K562 (cell line): ENCODE data around the gene PARD6B. TPM values are rescaled to one million over a fixed set of nuclear protein-coding genes. Genes with fewer than 3 reads are reported as not detected.
"Not testable (repeated sequence)": the region's sequence is repeated elsewhere in the genome, so short reads cannot be mapped to it uniquely, and the experiment has no call there.

ENCODE experiments used
- ATAC-seq: fragments of 200-7000 bp; cut with Tn5 transposase; 3 replicates; pipeline ENCODE4 v1.9.1; 2020; ENCODE audit warnings: moderate library complexity
- BruUV-seq: library from RNA; stranded (reverse); fragments of 400-500 nt; replicated peaks from 2 replicates; lab custom pipeline; 2021; lab: Mats Ljungman, UMichigan
- CTCF ChIA-PET: fragments of 300-600 bp; formaldehyde crosslinking; extraction: SDS; loops from one replicate; lab custom pipeline; 2021; ENCODE audit warnings: low intra/inter-chr PET ratio; lab: Yijun Ruan, JAX
- POLR2A ChIA-PET: fragments of 300-600, 350-650 bp; sonication (Branson Sonifier 250); formaldehyde crosslinking; extraction: SDS; loops from one replicate; lab custom pipeline; 2021; ENCODE audit warnings: antibody characterized with exemption, inconsistent platforms; lab: Yijun Ruan, JAX
- DNase-seq, 4 experiments: peaks; one replicate each; pipeline versions ENCODE4 v3.0.0 to v3.0.0-alpha.2; 2011 to 2018; ENCODE audit warnings: low spot score in 3 of 4, mixed read lengths in 3 of 4; ENCODE audit errors: extremely low read depth in 1 of 4
- FAIRE-seq: peaks from 2 replicates; lab custom pipeline; 2011; peaks lifted over from hg19 to GRCh38; lab: Jason Lieb, UNC
- H2AFZ ChIP-seq: 2 replicates; pipeline ENCODE4 v1.6.0; 2011; ENCODE audit warnings: low read depth, low read length, control low read depth, inconsistent platforms
- H3K27ac ChIP-seq: fragments of 200-600 bp; 3 replicates; pipeline ENCODE4 v1.8.0; 2011; ENCODE audit warnings: low read depth, mild to moderate bottlenecking, control low read depth, inconsistent platforms, low read length, moderate library complexity, mixed read lengths; ENCODE audit errors: extremely low read depth
- H3K27me3 ChIP-seq, 2 experiments: fragments of 300-600 bp in 1 of 2; 2 replicates in 1 of 2; 3 replicates in 1 of 2; pipeline versions ENCODE4 v1.6.0 to v1.8.0; 2011; ENCODE audit warnings: inconsistent platforms in 2 of 2, low read length in 2 of 2, mild to moderate bottlenecking in 1 of 2, mixed read lengths in 1 of 2, moderate library complexity in 1 of 2; ENCODE audit not compliant: control insufficient read depth in 2 of 2, insufficient read depth in 2 of 2
- H3K36me3 ChIP-seq: fragments of 300-600 bp; 3 replicates; pipeline ENCODE4 v1.8.0; 2011; ENCODE audit warnings: mild to moderate bottlenecking, low read length, inconsistent platforms; ENCODE audit not compliant: control insufficient read depth, insufficient read depth
- H3K4me1 ChIP-seq, 2 experiments: fragments of 200-600 bp in 1 of 2; replicated peaks in 1 of 2; 2 replicates in 1 of 2; 3 replicates in 1 of 2; pipeline versions ENCODE4 v1.5.1 to v1.8.0; 2011; ENCODE audit warnings: inconsistent platforms in 2 of 2, low read length in 2 of 2, mild to moderate bottlenecking in 1 of 2, mixed read lengths in 1 of 2, moderate library complexity in 1 of 2; ENCODE audit not compliant: control insufficient read depth in 2 of 2, insufficient read depth in 2 of 2
- H3K4me2 ChIP-seq: 2 replicates; pipeline ENCODE4 v1.6.1; 2011; ENCODE audit warnings: low read length, control low read depth, inconsistent platforms, mixed read lengths; ENCODE audit not compliant: insufficient read depth
- H3K4me3 ChIP-seq: fragments of 200-600 bp; sonication (generic), shearing (Covaris generic); 2 replicates; pipeline ENCODE4 v1.5.1; 2016; ENCODE audit warnings: control low read depth, inconsistent platforms
- H3K79me2 ChIP-seq: fragments of 200-600 bp; 3 replicates; pipeline ENCODE4 v1.8.0; 2011; ENCODE audit warnings: low read length, inconsistent platforms; ENCODE audit not compliant: control insufficient read depth, insufficient read depth
- H3K9ac ChIP-seq, 2 experiments: 2 replicates each; pipeline versions ENCODE4 v1.6.0 to v1.6.1; 2011; ENCODE audit warnings: low read depth in 2 of 2, low read length in 2 of 2, control low read depth in 1 of 2, inconsistent platforms in 1 of 2, mild to moderate bottlenecking in 1 of 2, mixed read lengths in 1 of 2; ENCODE audit not compliant: insufficient read depth in 1 of 2
- H3K9me1 ChIP-seq: one replicate; pipeline ENCODE4 v1.6.0; 2011; ENCODE audit warnings: inconsistent platforms, mild to moderate bottlenecking, low read length, moderate library complexity; ENCODE audit not compliant: control insufficient read depth, insufficient read depth
- H3K9me3 ChIP-seq: replicated peaks from 2 replicates; pipeline ENCODE4 v1.5.1; 2011; ENCODE audit warnings: low read depth, low read length, inconsistent platforms; ENCODE audit not compliant: control insufficient read depth, insufficient read depth
- H4K20me1 ChIP-seq: replicated peaks from 2 replicates; pipeline ENCODE4 v1.6.1; 2011; ENCODE audit warnings: low read length, inconsistent platforms, mixed read lengths; ENCODE audit not compliant: control insufficient read depth, insufficient read depth
- WGBS: fragments of 100-300 bp; shearing (Covaris generic); methylation state at CpG from one replicate; pipeline ENCODE4 v1.1.6; 2016; ENCODE audit warnings: low coverage, mixed read lengths; ENCODE audit not compliant: insufficient coverage; ENCODE audit errors: missing lambda C conversion rate; 5-methylcytosine and 5-hydroxymethylcytosine counted together
- in situ Hi-C: fragments of 300-500 bp; cut with MboI; formaldehyde crosslinking; loops from 4 replicates; pipeline ENCODE4 v1.15.0; 2018; ENCODE audit warnings: inconsistent platforms, mixed read lengths
- intact Hi-C: fragments of 100-400 bp; cut with micrococcal nuclease; formaldehyde crosslinking; loops from 2 replicates; pipeline ENCODE4 v1.14.2; 2022
- polyA plus RNA-seq, 8 experiments: library from polyadenylated mRNA; depleted of rRNA in 4 of 8; stranded (reverse) in 5 of 8; unstranded in 3 of 8; fragments of >200 nt; fragmentation: Nextera tagmentation in 2 of 8; fragmentation: Illumina TruSeq in 1 of 8; extraction: Ambion mirVana in 2 of 8; extraction: Trizol in 1 of 8; gene quantifications; 2 replicates each; pipeline versions ENCODE4 v1.2.1 to v1.2.3, GENCODE V29; 2011 to 2014; ENCODE audit warnings: inconsistent platforms in 1 of 8, missing spikeins in 1 of 8
- total RNA-seq, 7 experiments: library from RNA; depleted of rRNA in 6 of 7; stranded (reverse); fragments of >200 nt in 6 of 7; fragmentation: Illumina TruSeq in 2 of 7; extraction: Trizol in 2 of 7; gene quantifications; 2 replicates each; pipeline versions ENCODE4 v1.2.1 to v1.2.3, GENCODE V29; 2011 to 2021; ENCODE audit warnings: low replicate concordance in 1 of 7
- TF ChIP-seq, protein P1 (sequence below), 2 experiments: fragments of 450-650 bp in 1 of 2; sonication (generic) in 1 of 2; formaldehyde crosslinking in 1 of 2; IDR thresholded peaks in 1 of 2; conservative IDR thresholded peaks in 1 of 2; 2 replicates each; pipeline versions ENCODE4 v1.6.1 to v1.8.1; 2016 to 2023; ENCODE audit warnings: mild to moderate bottlenecking in 2 of 2, moderate library complexity in 2 of 2, inconsistent platforms in 1 of 2, missing genetic modification reagents in 1 of 2
- TF ChIP-seq, protein P2 (sequence below), 3 experiments: fragments of 200-800 bp in 1 of 3; fragments of 250-450 bp in 1 of 3; fragments of 450-650 bp in 1 of 3; sonication (Bioruptor Pico) in 1 of 3; sonication (Bioruptor generic) in 1 of 3; formaldehyde crosslinking in 1 of 3; IDR thresholded peaks; 2 replicates each; pipeline versions ENCODE4 v1.6.1 to v1.8.0; 2016 to 2022; ENCODE audit warnings: mild to moderate bottlenecking in 2 of 3, missing genetic modification characterization in 2 of 3, missing compliant biosample characterization in 1 of 3, moderate library complexity in 1 of 3
- TF ChIP-seq, protein P3 (sequence below), 2 experiments: fragments of 450-650 bp in 1 of 2; IDR thresholded peaks; 2 replicates each; pipeline ENCODE4 v1.6.1; 2011 to 2017; ENCODE audit warnings: low read depth in 2 of 2, antibody characterized with exemption in 1 of 2, borderline replicate concordance in 1 of 2, low read length in 1 of 2, mild to moderate bottlenecking in 1 of 2, mixed read lengths in 1 of 2; ENCODE audit not compliant: control insufficient read depth in 1 of 2

The PARD6B gene
- total and polyA plus RNA-seq, 9 of the 15 experiments (the other 6 are each of a cell fraction or from before 2014, with no cell fraction given) = 1.7 to 12.3 (median 5.5) TPM

DNA sequence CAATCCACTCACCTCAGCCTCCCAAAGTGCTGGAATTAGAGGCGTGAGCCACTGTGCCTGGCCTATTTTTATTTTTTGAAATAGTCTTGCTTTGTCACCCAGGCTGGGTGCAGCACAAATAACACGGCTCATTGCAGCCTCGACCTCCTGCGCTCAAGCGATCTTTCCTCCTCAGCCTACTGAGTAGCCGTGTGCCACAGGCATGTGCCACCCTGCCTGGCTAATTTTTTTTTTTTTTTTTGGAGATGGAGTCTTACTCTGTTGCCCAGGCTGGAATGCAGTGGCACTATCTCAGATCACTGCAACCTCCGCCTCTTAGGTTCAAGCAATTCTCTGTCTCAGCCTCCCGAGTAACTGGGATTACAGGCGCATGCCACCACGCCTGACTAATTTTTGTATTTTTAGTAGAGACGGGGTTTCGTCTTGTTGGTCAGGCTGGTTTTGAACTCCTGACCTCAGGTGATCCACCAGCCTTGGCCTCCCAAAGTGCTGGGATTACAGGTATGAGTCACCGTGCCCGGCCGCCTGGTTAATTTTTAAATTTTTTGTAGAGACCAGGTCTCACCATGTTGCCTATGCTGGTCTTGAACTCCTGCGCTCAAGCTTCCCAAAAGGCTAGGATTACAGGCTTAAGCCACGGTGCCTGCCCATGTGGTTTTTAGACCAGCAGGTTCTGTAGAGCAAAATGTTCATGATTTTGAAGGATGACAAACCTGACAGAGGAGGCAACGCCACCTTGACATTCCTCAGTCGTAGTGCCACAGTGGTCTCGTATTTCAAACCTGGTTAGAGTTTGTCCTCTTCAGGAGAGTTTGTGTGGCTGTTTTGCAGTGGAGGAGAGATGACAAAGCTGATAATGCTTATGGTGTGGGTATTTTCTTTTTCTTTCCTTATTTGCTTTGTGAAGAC lies 32.4 kb downstream of the PARD6B start:
- H3K27ac ChIP-seq, in situ Hi-C loops, CTCF ChIA-PET, H3K79me2 ChIP-seq, ATAC-seq, H4K20me1 ChIP-seq, H3K27me3 ChIP-seq, H3K36me3 ChIP-seq, DNase-seq, H3K4me3 ChIP-seq, FAIRE-seq, H3K9ac ChIP-seq, H3K4me2 ChIP-seq, H3K9me3 ChIP-seq, H3K9me1 ChIP-seq, BruUV-seq, intact Hi-C loops: not testable (repeated sequence)
- TF ChIP-seq, protein P1, sequence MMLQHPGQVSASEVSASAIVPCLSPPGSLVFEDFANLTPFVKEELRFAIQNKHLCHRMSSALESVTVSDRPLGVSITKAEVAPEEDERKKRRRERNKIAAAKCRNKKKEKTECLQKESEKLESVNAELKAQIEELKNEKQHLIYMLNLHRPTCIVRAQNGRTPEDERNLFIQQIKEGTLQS (IDR thresholded peaks at IDR 0.05) = peak; percentile 18; the same call in 1 of the 2 replicates
- TF ChIP-seq, protein P1 (CRISPR knock-in tag; conservative IDR thresholded peaks at IDR 0.05) = not testable (repeated sequence)
- TF ChIP-seq, protein P2, sequence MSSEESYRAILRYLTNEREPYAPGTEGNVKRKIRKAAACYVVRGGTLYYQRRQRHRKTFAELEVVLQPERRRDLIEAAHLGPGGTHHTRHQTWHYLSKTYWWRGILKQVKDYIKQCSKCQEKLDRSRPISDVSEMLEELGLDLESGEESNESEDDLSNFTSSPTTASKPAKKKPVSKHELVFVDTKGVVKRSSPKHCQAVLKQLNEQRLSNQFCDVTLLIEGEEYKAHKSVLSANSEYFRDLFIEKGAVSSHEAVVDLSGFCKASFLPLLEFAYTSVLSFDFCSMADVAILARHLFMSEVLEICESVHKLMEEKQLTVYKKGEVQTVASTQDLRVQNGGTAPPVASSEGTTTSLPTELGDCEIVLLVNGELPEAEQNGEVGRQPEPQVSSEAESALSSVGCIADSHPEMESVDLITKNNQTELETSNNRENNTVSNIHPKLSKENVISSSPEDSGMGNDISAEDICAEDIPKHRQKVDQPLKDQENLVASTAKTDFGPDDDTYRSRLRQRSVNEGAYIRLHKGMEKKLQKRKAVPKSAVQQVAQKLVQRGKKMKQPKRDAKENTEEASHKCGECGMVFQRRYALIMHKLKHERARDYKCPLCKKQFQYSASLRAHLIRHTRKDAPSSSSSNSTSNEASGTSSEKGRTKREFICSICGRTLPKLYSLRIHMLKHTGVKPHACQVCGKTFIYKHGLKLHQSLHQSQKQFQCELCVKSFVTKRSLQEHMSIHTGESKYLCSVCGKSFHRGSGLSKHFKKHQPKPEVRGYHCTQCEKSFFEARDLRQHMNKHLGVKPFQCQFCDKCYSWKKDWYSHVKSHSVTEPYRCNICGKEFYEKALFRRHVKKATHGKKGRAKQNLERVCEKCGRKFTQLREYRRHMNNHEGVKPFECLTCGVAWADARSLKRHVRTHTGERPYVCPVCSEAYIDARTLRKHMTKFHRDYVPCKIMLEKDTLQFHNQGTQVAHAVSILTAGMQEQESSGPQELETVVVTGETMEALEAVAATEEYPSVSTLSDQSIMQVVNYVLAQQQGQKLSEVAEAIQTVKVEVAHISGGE (CRISPR knock-in tag; IDR thresholded peaks at IDR 0.05) = peak in 1 of 3 experiments; percentile 82; a peak in 2 of 6 replicates
- TF ChIP-seq, protein P3, sequence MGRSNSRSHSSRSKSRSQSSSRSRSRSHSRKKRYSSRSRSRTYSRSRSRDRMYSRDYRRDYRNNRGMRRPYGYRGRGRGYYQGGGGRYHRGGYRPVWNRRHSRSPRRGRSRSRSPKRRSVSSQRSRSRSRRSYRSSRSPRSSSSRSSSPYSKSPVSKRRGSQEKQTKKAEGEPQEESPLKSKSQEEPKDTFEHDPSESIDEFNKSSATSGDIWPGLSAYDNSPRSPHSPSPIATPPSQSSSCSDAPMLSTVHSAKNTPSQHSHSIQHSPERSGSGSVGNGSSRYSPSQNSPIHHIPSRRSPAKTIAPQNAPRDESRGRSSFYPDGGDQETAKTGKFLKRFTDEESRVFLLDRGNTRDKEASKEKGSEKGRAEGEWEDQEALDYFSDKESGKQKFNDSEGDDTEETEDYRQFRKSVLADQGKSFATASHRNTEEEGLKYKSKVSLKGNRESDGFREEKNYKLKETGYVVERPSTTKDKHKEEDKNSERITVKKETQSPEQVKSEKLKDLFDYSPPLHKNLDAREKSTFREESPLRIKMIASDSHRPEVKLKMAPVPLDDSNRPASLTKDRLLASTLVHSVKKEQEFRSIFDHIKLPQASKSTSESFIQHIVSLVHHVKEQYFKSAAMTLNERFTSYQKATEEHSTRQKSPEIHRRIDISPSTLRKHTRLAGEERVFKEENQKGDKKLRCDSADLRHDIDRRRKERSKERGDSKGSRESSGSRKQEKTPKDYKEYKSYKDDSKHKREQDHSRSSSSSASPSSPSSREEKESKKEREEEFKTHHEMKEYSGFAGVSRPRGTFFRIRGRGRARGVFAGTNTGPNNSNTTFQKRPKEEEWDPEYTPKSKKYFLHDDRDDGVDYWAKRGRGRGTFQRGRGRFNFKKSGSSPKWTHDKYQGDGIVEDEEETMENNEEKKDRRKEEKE (IDR thresholded peaks at IDR 0.05; ENCODE audit: borderline replicate concordance in 1 of 2, control insufficient read depth in 1 of 2, low read depth in 2 of 2, low read length in 1 of 2) = peak in 1 of 2 experiments; percentile 45; a peak in 1 of 4 replicates
- POLR2A ChIA-PET = interaction anchor here (1.0 kb wide), 1 partner anchor 11 kb away, joined by 3 read pairs; no protein-coding TSS in a partner anchor
- Histone ChIP-seq H3K4me1 (peaks cover 30 to 36% of the 10 kb centered on the region in 2 experiments), H2AFZ (peak overlapping the region; percentile 57; the same call in 1 of the 2 replicates)
- 75% methylated on average over 20 of the region's 20 CpGs for WGBS
